H9 (cell line): ENCODE results near the gene SLC9A2. TPM values are rescaled to one million over a fixed set of nuclear protein-coding genes. Genes with fewer than 3 reads are reported as not detected.

Source experiments
- DNase-seq: peaks from one replicate; pipeline ENCODE4 v3.0.0-alpha.2; 2017
- H2AFZ ChIP-seq: one replicate; pipeline ENCODE4 v1.6.1; 2013; ENCODE audit warnings: mild to moderate bottlenecking, low read length, control low read depth, moderate library complexity
- H2AK5ac ChIP-seq: 2 replicates; pipeline ENCODE4 v1.6.1; 2013; ENCODE audit warnings: low read length, control low read depth, mixed read lengths; ENCODE audit not compliant: insufficient read length
- H2BK120ac ChIP-seq: one replicate; pipeline ENCODE4 v1.6.1; 2013; ENCODE audit warnings: low read depth, mild to moderate bottlenecking, low read length, control low read depth, inconsistent platforms; ENCODE audit not compliant: poor library complexity, severe bottlenecking
- H2BK12ac ChIP-seq: 2 replicates; pipeline ENCODE4 v1.6.1; 2013; ENCODE audit warnings: low read length, control low read depth, mixed read lengths, low read depth; ENCODE audit not compliant: insufficient read length
- H2BK15ac ChIP-seq: 2 replicates; pipeline ENCODE4 v1.6.1; 2013; ENCODE audit warnings: low read depth, low read length, control low read depth
- H2BK20ac ChIP-seq: one replicate; pipeline ENCODE4 v1.6.1; 2013; ENCODE audit warnings: low read depth, mild to moderate bottlenecking, low read length, control low read depth, inconsistent platforms; ENCODE audit not compliant: poor library complexity, severe bottlenecking
- H2BK5ac ChIP-seq: 2 replicates; pipeline ENCODE4 v1.6.1; 2013; ENCODE audit warnings: low read length, control low read depth, mixed read lengths; ENCODE audit not compliant: insufficient read length
- H3K14ac ChIP-seq: 2 replicates; pipeline ENCODE4 v1.6.1; 2013; ENCODE audit warnings: low read length, control low read depth; ENCODE audit not compliant: insufficient read depth
- H3K18ac ChIP-seq: 2 replicates; pipeline ENCODE4 v1.6.1; 2013; ENCODE audit warnings: low read depth, mild to moderate bottlenecking, mixed read lengths, low read length, control low read depth; ENCODE audit not compliant: insufficient read length
- H3K23ac ChIP-seq: 2 replicates; pipeline ENCODE4 v1.6.1; 2013; ENCODE audit warnings: low read length, control low read depth, mixed read lengths, low read depth; ENCODE audit not compliant: insufficient read length
- H3K23me2 ChIP-seq: 2 replicates; pipeline ENCODE4 v1.6.1; 2013; ENCODE audit warnings: low read depth, mild to moderate bottlenecking, mixed read lengths, low read length, control low read depth; ENCODE audit not compliant: insufficient read length, poor library complexity, severe bottlenecking
- H3K27ac ChIP-seq: 2 replicates; pipeline ENCODE4 v1.5.1; 2013; ENCODE audit warnings: low read length, control low read depth, mixed read lengths, low read depth; ENCODE audit not compliant: insufficient read length
- H3K27me3 ChIP-seq: 2 replicates; pipeline ENCODE4 v1.6.1; 2013; ENCODE audit warnings: low read length, control low read depth, inconsistent platforms; ENCODE audit not compliant: insufficient read depth
- H3K4ac ChIP-seq: 2 replicates; pipeline ENCODE4 v1.6.1; 2013; ENCODE audit warnings: low read depth, mild to moderate bottlenecking, control low read depth, inconsistent platforms, low read length, moderate library complexity
- H3K4me1 ChIP-seq: 2 replicates; pipeline ENCODE4 v1.6.1; 2013; ENCODE audit warnings: low read length, control low read depth, inconsistent platforms; ENCODE audit not compliant: insufficient read depth
- H3K4me2 ChIP-seq: 2 replicates; pipeline ENCODE4 v1.6.1; 2013; ENCODE audit warnings: low read length, control low read depth, mixed read lengths; ENCODE audit not compliant: insufficient read length, insufficient read depth
- H3K56ac ChIP-seq: 2 replicates; pipeline ENCODE4 v1.6.1; 2013; ENCODE audit warnings: low read depth, mild to moderate bottlenecking, mixed read lengths, low read length, control low read depth; ENCODE audit not compliant: insufficient read length
- H3K79me1 ChIP-seq: 2 replicates; pipeline ENCODE4 v1.6.1; 2013; ENCODE audit warnings: low read depth, mild to moderate bottlenecking, moderate library complexity, low read length, control low read depth, inconsistent platforms; ENCODE audit not compliant: insufficient read depth, poor library complexity, severe bottlenecking
- H3K79me2 ChIP-seq: 2 replicates; pipeline ENCODE4 v1.6.1; 2013; ENCODE audit warnings: low read length, control low read depth, inconsistent platforms; ENCODE audit not compliant: insufficient read depth
- H3K9ac ChIP-seq: 2 replicates; pipeline ENCODE4 v1.6.1; 2013; ENCODE audit warnings: low read length, control low read depth, mixed read lengths; ENCODE audit not compliant: insufficient read length; ENCODE audit errors: extremely low read depth
- H3K9me3 ChIP-seq: one replicate; pipeline ENCODE4 v1.6.1; 2013; ENCODE audit warnings: low read depth, low read length, inconsistent platforms; ENCODE audit not compliant: control insufficient read depth
- H3T11ph ChIP-seq: one replicate; pipeline ENCODE4 v1.6.1; 2013; ENCODE audit warnings: mild to moderate bottlenecking, low read length, control low read depth, inconsistent platforms
- H4K20me1 ChIP-seq: one replicate; pipeline ENCODE4 v1.6.1; 2013; ENCODE audit not compliant: control insufficient read depth, insufficient read length, insufficient read depth
- H4K5ac ChIP-seq: 2 replicates; pipeline ENCODE4 v1.6.1; 2013; ENCODE audit warnings: low read depth, mild to moderate bottlenecking, mixed read lengths, low read length, control low read depth; ENCODE audit not compliant: insufficient read length
- H4K8ac ChIP-seq: replicated peaks from 2 replicates; pipeline ENCODE4 v1.6.1; 2013; ENCODE audit warnings: low read length, control low read depth, mixed read lengths, low read depth; ENCODE audit not compliant: insufficient read length
- H4K91ac ChIP-seq: 2 replicates; pipeline ENCODE4 v1.6.1; 2013; ENCODE audit warnings: low read depth, mild to moderate bottlenecking, moderate library complexity, mixed read lengths, low read length, control low read depth; ENCODE audit not compliant: insufficient read length
- H3K27ac Mint-ChIP-seq, 3 experiments: 2 replicates in 2 of 3; 3 replicates in 1 of 3; pipeline ENCODE4 v1.8.0; 2020 to 2021; ENCODE audit warnings: mixed read lengths in 3 of 3, mild to moderate bottlenecking in 1 of 3, moderate library complexity in 1 of 3
- H3K27me3 Mint-ChIP-seq: 2 replicates; pipeline ENCODE4 v1.8.0; 2021; ENCODE audit warnings: low read depth, mild to moderate bottlenecking, moderate library complexity, mixed read lengths
- H3K36me3 Mint-ChIP-seq, 3 experiments: 2 replicates in 2 of 3; 3 replicates in 1 of 3; pipeline ENCODE4 v1.8.0; 2020 to 2021; ENCODE audit warnings: low read depth in 3 of 3, mixed read lengths in 3 of 3; ENCODE audit not compliant: insufficient read depth in 1 of 3
- H3K4me1 Mint-ChIP-seq, 2 experiments: 2 replicates each; pipeline ENCODE4 v1.8.0; 2020; ENCODE audit warnings: mixed read lengths in 2 of 2
- H3K4me3 Mint-ChIP-seq, 2 experiments: 2 replicates in 1 of 2; 3 replicates in 1 of 2; pipeline ENCODE4 v1.8.0; 2020 to 2021; ENCODE audit warnings: mild to moderate bottlenecking in 2 of 2, mixed read lengths in 2 of 2, moderate library complexity in 1 of 2
- H3K9me3 Mint-ChIP-seq, 2 experiments: 2 replicates in 1 of 2; 3 replicates in 1 of 2; pipeline ENCODE4 v1.8.0; 2020; ENCODE audit warnings: mild to moderate bottlenecking in 2 of 2, mixed read lengths in 2 of 2, moderate library complexity in 1 of 2
- WGBS: extraction: QIAGEN DNeasy Blood & Tissue Kit; methylation state at CpG from one replicate; pipeline ENCODE4 v1.1.7; 2013; ENCODE audit warnings: missing lambda C conversion rate, low lambda C conversion rate, mixed read lengths; ENCODE audit not compliant: insufficient read length; ENCODE audit errors: extremely low coverage; 5-methylcytosine and 5-hydroxymethylcytosine counted together
- total RNA-seq: library from RNA; stranded (reverse); gene quantifications from 2 replicates; pipeline ENCODE4 v1.2.1, GENCODE V29; 2021
- TF ChIP-seq, protein P1 (sequence below): fragments of 200-600 bp; sonication (generic); conservative IDR thresholded peaks from 3 replicates; pipeline ENCODE4 v1.8.0; 2021; ENCODE audit warnings: antibody characterized with exemption, mild to moderate bottlenecking

Gene SLC9A2
- total RNA-seq, 1 experiment from 2014 or later, result 0.04 TPM

DNA sequence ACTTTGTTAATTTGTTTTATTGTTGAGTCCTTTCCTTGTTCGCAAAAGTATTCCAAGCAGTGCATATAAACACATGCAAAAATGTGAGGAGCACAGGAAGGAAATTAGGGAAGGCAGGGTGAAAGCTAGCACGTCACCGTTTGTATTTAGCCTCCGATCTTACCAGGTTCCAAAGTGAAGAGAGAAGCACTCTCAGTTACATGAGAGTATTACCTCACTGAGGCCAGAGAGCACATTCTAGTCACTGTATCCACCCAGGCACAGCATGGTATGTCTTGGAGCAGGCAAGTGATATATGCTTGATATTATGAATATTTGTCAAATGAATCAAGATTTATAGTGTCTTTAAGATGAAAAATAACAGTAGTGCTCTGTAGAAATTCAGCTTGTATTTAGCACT lies 135.9 kb downstream of the SLC9A2 start:
- H3K27ac Mint-ChIP-seq, result no peak overlapping the region
- H3K18ac ChIP-seq, result no peak overlapping the region
- no peaks in the 10 kb centered on the region for H3K9me3 Mint-ChIP-seq
- H3K27ac ChIP-seq, result no peak overlapping the region
- no peak overlapping the region for H2AK5ac ChIP-seq
- H3K56ac ChIP-seq, result no peak overlapping the region
- WGBS, result no CpG with 5 or more reads among the region's 4 CpGs
- no peaks in the 10 kb centered on the region for H3K4me1 ChIP-seq
- H3K4ac ChIP-seq, result no peak overlapping the region
- no peak overlapping the region for H3K23ac ChIP-seq
- H2BK12ac ChIP-seq, result no peak overlapping the region
- no peaks in the 10 kb centered on the region for H3K27me3 Mint-ChIP-seq
- no peaks in the 10 kb centered on the region; the same call in 1 of the 2 replicates for H3K79me2 ChIP-seq
- H3K14ac ChIP-seq, result no peak overlapping the region
- H3K4me3 Mint-ChIP-seq, result no peak overlapping the region
- H4K91ac ChIP-seq, result no peak overlapping the region
- H2BK15ac ChIP-seq, result no peak overlapping the region
- no peak overlapping the region for H3T11ph ChIP-seq
- H3K23me2 ChIP-seq, result no peaks in the 10 kb centered on the region
- DNase-seq, result no peak
- H3K9ac ChIP-seq, result no peak overlapping the region
- H2BK5ac ChIP-seq, result no peak overlapping the region
- H3K9me3 ChIP-seq, result no peaks in the 10 kb centered on the region
- TF ChIP-seq, protein P1, sequence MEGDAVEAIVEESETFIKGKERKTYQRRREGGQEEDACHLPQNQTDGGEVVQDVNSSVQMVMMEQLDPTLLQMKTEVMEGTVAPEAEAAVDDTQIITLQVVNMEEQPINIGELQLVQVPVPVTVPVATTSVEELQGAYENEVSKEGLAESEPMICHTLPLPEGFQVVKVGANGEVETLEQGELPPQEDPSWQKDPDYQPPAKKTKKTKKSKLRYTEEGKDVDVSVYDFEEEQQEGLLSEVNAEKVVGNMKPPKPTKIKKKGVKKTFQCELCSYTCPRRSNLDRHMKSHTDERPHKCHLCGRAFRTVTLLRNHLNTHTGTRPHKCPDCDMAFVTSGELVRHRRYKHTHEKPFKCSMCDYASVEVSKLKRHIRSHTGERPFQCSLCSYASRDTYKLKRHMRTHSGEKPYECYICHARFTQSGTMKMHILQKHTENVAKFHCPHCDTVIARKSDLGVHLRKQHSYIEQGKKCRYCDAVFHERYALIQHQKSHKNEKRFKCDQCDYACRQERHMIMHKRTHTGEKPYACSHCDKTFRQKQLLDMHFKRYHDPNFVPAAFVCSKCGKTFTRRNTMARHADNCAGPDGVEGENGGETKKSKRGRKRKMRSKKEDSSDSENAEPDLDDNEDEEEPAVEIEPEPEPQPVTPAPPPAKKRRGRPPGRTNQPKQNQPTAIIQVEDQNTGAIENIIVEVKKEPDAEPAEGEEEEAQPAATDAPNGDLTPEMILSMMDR, result no peak
- H4K5ac ChIP-seq, result no peak overlapping the region
- no peaks in the 10 kb centered on the region for H3K27me3 ChIP-seq
- no peak overlapping the region for H3K4me2 ChIP-seq
- H4K20me1 ChIP-seq, result no peaks in the 10 kb centered on the region
- no peak overlapping the region for H2BK120ac ChIP-seq
- no peak overlapping the region for H2AFZ ChIP-seq
- H3K79me1 ChIP-seq, result no peaks in the 10 kb centered on the region
- H3K36me3 Mint-ChIP-seq, result peaks cover 0 to 2% (median 0%) of the 10 kb centered on the region in 3 experiments; a peak in 1 of 7 replicates
- no peak overlapping the region for H4K8ac ChIP-seq
- no peak overlapping the region for H2BK20ac ChIP-seq
- no peaks in the 10 kb centered on the region for H3K4me1 Mint-ChIP-seq
